HT-29 (cell line): ENCODE data around the gene MPPED1. TPM values are rescaled to one million over a fixed set of nuclear protein-coding genes. Genes with fewer than 3 reads are reported as not detected.
A peak's percentile ranks its signal among the peaks of the same experiment; 100 is the strongest.

Source experiments
- DNase-seq: peaks from one replicate; pipeline ENCODE4 v3.0.0-alpha.2; 2015; ENCODE audit warnings: low spot score
- total RNA-seq: library from RNA; depleted of rRNA; stranded (reverse); fragments of >200 nt; shearing (Covaris generic); gene quantifications from 2 replicates; pipeline ENCODE4 v1.2.3, GENCODE V29; 2014; rRNA removed

MPPED1 gene, protein sequence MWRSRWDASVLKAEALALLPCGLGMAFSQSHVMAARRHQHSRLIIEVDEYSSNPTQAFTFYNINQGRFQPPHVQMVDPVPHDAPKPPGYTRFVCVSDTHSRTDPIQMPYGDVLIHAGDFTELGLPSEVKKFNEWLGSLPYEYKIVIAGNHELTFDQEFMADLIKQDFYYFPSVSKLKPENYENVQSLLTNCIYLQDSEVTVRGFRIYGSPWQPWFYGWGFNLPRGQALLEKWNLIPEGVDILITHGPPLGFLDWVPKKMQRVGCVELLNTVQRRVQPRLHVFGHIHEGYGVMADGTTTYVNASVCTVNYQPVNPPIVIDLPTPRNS
- total RNA-seq, result not detected in 2 replicates

GRCh38 chr22:43411869-43412807, at the start of gene MPPED1:
TSS of gene MPPED1 (plus strand) at chr22:43412014. CDS start at chr22:43424986, 12,972 bp downstream.
- DNase-seq, result no peak

GRCh38 chr22:43363315-43364168, 48.3 kb upstream of the MPPED1 start:
- no peak for DNase-seq

DNA sequence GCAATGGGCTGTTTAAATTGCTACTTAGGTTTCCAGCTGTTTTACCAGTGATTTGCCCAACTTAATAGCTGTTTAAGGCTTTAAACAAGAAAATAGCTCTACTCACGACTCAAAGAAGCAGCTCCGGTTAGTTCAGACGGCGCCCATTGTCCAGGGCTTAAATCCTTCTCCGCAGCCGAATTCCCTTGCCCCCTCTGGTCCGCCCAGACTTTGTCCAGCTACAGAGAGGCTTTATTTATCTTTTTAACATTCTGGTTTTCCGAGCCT, 47.7 kb upstream of the MPPED1 start:
- DNase-seq, result no peak

GRCh38 chr22:43365715-43366440, 45.9 kb upstream of the MPPED1 start:
- no peak for DNase-seq

DNA sequence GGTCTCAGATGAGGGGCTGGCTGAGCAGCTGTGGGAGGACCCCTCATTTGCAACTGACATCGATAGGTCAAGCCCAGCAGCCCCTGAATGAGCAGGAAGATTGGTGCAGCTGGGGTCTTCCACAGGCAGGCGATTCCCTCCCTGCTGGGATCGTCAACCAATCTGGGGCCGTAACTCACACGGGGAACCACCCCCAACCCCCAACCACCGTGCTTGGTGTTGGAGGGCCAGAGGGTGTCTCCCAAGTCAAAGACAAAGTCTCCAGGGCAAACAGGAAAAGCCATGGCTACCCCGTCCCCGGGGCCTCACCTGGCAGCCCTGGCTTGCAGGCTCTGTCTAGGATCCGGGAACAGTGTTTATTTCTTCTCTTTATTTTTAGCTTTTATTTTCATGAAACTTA, 41.8 kb upstream of the MPPED1 start:
- DNase-seq, result no peak

- DNase-seq, result no peak
Measured at GRCh38 chr22:43375951-43376455, 35.8 kb upstream of the MPPED1 start.

GRCh38 chr22:43376765-43377547, 34.9 kb upstream of the MPPED1 start:
- no peak for DNase-seq

DNA sequence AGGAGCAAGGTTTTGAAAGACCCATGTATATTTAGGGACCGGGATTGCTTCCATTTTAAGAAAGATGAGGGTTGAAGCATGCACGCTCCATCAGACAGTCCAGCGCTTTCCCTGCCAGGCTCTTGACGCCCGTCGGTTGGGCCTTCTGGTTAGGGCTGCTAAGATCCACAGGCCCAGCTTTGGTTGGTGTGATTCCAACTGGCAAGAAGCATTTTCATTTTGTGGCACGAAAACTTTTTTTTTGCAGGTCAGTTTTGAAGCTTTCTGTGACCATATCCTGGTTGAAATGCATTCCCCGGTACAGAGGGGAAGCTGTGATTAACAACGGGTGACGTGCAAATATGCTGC, 34.3 kb upstream of the MPPED1 start:
- DNase-seq, result no peak

DNA sequence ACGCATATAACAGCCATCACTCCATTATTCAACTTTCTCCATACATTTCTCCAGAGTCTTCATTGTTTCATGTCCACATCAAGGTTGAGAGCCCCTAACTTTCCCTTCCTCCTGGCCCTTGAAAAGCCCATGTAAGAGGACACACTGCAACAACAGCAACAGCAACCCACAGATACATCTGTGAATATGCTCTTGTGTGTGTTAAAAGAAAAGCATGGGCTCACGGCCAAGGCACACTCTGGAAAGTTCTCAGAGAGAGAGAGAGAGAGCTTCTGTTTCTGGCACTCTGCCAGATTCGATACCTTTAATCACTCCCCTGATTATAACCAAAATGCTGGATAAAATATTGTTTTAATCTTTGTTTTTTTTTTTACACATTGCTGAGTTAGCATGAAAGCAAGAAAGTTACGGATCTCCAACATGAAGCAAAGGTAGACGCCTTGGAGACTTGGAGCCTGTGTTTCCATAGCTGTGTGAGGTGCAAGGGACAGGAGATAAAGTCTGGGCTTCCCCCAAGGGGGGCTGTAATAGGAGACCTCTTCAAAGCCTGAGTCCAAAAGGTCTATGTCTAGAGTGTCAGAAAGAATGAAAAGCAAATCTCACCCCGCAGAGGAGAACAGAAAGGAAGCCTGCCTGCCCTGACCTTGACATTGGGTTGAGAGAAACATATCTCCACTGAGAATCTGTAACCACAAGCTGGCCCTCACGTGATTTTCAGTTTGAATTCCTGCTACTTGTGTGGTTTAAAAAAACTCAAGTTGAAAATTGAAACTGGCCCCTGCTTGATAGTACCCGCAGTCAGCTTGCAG, 33.7 kb upstream of the MPPED1 start:
- DNase-seq, result no peak

DNA sequence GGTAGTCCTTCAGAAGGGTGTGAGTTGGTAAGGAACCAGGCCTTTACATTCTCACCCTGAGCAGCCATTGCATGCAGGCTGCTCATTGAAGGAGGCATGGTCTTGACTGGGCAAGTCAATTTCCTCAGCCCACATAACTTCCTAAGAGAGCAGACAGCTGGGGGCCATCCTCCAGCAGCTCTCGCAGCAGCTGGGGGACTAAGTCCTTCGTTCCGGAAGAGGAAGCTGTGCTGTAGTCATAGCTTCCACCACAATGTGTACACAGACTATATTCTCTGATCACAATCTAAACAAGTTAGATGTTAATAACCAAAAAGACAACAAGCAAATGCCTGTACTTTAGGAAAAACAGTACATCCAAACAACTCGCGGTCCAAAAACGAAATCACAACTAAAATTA, 30.1 kb upstream of the MPPED1 start:
- no peak for DNase-seq

- DNase-seq, result no peak
Measured at GRCh38 chr22:43384863-43385262, 27.0 kb upstream of the MPPED1 start.

DNA sequence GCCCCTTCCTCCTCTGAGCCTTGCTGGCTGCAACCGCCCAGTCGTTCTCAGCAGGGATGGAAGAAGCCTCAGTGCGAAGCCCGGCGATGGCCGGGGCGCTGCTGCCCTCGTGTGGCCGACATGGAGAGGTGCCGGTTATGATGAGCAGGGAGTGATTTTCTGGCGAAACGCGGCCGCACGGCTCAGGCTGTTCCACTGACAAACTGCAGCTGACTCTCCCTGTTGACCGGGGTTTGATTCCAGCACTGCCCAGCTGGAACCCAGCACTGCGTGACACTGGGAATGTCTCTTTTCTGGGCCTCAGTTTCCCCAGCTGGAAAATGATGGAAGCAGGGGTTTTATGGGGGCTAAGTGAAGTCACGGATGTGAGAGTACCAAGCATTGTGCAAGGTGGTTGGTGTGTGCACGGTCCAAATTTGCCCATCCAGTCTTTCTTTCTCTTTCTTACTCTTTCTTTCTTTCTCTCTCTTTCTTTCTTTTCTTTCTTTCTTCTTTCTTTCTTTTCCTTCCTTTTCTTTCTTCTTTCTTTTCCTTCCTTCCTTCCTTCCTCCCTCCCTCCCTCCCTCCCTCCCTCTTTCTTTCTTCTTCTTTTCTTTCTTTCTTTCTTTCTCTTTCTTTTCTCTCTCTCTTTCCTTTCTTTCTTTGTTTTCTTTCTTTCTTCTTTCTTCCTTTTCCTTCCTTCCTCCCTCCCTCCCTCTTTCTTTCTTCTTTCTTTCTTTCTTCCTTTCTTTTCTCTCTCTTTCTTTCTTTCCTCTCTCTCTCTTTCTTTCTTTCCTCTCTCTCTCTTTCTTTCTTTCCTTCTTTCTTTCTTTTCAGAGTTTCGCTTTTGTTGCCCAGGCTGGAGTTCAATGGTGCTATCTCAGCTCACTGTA, 25.8 kb upstream of the MPPED1 start:
- DNase-seq, result peak; percentile 63

GRCh38 chr22:43387815-43388214, 24.0 kb upstream of the MPPED1 start:
- no peak for DNase-seq

GRCh38 chr22:43388420-43388851, 23.4 kb upstream of the MPPED1 start:
- DNase-seq, result peak; percentile 53

DNA sequence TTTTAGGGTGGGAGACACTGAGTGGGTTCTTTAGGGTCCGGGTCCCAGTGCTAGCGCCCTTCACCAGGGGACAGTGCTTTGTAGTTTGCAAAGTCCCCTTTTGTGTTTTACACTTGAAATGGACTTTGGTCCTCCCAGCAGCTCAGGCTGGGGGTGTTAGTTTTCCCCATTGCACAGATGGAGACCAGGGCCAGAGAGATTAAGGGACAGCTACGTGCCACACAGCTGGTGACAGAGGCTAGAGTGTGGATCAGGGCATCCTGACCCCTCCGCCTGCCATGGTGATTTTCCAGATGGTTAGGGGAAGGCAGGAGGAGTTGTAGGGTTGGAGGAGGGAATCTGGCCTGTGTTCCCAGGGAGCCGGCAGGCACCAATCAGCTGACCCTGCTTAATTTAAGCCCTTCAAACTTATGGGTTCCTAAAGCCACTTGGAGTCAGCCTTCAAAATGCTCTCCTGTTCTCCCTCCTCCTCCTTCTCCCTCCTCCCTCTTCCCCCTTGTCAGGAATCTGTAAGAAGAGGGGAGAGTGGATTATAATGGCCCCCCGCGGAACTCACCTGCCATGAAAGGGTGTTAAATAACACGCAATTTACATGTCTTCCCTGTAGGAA, 22.5 kb upstream of the MPPED1 start:
- no peak for DNase-seq

- DNase-seq, result no peak
Measured at GRCh38 chr22:43390166-43390565, 21.6 kb upstream of the MPPED1 start.

DNA sequence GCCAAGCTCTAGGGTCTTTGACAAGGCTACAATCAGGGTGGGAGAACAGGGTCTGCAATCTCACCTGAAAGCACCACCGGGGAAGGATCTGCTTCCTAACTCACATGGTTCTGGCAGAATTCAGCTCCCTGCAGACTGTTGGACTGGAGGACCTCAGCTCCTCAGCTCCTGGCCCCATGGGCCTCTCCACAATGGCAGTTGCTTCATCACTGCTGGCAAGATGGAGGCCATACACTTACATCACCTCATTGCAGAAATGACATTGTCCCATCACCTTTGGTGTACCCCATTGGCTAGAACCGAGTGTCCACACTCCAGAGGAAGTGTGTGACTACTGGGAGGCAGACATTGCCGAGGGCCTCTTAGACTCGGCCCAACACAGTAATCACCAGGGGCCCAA, 20.9 kb upstream of the MPPED1 start:
- no peak for DNase-seq

DNA sequence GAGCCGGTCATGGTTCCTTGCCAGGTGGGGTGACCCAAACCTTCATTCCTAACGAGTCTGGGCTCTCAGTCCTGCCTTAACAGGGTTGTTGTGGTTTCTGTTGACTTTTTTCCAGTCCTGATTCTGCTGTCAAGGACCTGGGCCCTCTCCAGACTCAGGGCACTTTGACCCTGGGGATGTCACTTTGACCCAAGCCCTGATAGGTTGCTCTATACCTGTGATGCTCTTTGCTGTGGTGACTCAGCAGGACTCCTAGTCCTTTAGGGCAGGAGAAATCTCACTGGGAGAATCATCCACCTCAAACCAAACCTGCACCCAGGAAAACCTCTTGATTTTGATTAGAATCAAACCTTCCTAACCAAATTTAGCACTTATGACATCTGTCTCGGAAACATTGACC, 20.5 kb upstream of the MPPED1 start:
- no peak for DNase-seq
